ENCODE measurements around the gene RALGAPB. TPM values are rescaled to one million over a fixed set of nuclear protein-coding genes. Genes with fewer than 3 reads are reported as not detected.

The RALGAPB gene
- total and polyA plus RNA-seq, 2 of the 13 experiments (the other 11 are each of a cell fraction or from before 2014, with no cell fraction given) = 17.6 to 30.6 TPM

DNA sequence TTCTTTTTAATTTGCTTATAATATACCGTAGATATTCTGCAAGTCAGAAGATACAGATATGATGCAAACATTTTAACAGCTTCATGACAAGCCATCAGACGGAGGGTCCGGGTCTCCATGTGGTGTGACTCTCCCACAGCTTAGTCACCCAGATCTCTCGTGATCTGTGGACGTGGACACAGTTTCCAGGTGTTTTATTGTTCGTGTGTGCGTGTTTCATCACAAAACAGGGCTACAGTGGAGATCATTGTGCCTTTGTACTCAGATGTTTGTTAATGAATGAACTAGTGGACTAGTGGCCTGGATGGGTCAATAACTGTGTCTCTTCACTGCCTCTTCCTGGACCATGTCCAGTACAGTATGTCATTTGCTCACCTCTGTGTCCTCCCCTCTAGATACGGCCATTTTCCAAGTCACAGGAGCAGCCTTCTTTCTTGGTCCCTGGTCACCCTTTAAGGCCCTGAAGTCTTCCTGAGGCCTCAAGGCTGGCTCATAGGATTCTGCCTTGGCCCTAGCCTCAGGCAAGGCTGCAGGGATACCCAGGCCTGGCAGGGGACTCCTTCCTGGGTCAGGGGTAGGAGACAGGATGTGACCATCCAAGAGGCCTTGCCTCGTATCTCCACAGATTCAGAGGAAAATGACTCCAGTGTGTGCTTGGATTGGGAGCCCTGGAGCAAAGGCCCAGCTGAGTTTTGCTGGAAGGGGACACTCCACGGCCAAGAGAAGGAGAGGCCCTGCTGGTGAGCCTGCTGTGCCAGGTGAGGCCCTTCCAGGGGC is 112.9 kb downstream of the RALGAPB start (continued):
- TF ChIP-seq, protein P1, sequence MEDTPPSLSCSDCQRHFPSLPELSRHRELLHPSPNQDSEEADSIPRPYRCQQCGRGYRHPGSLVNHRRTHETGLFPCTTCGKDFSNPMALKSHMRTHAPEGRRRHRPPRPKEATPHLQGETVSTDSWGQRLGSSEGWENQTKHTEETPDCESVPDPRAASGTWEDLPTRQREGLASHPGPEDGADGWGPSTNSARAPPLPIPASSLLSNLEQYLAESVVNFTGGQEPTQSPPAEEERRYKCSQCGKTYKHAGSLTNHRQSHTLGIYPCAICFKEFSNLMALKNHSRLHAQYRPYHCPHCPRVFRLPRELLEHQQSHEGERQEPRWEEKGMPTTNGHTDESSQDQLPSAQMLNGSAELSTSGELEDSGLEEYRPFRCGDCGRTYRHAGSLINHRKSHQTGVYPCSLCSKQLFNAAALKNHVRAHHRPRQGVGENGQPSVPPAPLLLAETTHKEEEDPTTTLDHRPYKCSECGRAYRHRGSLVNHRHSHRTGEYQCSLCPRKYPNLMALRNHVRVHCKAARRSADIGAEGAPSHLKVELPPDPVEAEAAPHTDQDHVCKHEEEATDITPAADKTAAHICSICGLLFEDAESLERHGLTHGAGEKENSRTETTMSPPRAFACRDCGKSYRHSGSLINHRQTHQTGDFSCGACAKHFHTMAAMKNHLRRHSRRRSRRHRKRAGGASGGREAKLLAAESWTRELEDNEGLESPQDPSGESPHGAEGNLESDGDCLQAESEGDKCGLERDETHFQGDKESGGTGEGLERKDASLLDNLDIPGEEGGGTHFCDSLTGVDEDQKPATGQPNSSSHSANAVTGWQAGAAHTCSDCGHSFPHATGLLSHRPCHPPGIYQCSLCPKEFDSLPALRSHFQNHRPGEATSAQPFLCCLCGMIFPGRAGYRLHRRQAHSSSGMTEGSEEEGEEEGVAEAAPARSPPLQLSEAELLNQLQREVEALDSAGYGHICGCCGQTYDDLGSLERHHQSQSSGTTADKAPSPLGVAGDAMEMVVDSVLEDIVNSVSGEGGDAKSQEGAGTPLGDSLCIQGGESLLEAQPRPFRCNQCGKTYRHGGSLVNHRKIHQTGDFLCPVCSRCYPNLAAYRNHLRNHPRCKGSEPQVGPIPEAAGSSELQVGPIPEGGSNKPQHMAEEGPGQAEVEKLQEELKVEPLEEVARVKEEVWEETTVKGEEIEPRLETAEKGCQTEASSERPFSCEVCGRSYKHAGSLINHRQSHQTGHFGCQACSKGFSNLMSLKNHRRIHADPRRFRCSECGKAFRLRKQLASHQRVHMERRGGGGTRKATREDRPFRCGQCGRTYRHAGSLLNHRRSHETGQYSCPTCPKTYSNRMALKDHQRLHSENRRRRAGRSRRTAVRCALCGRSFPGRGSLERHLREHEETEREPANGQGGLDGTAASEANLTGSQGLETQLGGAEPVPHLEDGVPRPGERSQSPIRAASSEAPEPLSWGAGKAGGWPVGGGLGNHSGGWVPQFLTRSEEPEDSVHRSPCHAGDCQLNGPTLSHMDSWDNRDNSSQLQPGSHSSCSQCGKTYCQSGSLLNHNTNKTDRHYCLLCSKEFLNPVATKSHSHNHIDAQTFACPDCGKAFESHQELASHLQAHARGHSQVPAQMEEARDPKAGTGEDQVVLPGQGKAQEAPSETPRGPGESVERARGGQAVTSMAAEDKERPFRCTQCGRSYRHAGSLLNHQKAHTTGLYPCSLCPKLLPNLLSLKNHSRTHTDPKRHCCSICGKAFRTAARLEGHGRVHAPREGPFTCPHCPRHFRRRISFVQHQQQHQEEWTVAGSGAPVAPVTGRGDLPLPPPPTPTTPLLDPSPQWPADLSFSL (CRISPR knock-in tag; IDR thresholded peaks at IDR 0.05) = peak; percentile 72
- TF ChIP-seq, protein P2, sequence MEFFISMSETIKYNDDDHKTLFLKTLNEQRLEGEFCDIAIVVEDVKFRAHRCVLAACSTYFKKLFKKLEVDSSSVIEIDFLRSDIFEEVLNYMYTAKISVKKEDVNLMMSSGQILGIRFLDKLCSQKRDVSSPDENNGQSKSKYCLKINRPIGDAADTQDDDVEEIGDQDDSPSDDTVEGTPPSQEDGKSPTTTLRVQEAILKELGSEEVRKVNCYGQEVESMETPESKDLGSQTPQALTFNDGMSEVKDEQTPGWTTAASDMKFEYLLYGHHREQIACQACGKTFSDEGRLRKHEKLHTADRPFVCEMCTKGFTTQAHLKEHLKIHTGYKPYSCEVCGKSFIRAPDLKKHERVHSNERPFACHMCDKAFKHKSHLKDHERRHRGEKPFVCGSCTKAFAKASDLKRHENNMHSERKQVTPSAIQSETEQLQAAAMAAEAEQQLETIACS (CRISPR knock-in tag; IDR thresholded peaks at IDR 0.05) = no peak
- TF ChIP-seq ZNF317 (CRISPR knock-in tag; IDR thresholded peaks at IDR 0.05) = peak; percentile 90
- TF ChIP-seq ZNF44 (CRISPR knock-in tag; IDR thresholded peaks at IDR 0.05) = no peak
- no peak for TF ChIP-seq RBM39 (IDR thresholded peaks at IDR 0.05; ENCODE audit: low read depth, low read length, poor library complexity, severe bottlenecking)
- TF ChIP-seq, protein P3, sequence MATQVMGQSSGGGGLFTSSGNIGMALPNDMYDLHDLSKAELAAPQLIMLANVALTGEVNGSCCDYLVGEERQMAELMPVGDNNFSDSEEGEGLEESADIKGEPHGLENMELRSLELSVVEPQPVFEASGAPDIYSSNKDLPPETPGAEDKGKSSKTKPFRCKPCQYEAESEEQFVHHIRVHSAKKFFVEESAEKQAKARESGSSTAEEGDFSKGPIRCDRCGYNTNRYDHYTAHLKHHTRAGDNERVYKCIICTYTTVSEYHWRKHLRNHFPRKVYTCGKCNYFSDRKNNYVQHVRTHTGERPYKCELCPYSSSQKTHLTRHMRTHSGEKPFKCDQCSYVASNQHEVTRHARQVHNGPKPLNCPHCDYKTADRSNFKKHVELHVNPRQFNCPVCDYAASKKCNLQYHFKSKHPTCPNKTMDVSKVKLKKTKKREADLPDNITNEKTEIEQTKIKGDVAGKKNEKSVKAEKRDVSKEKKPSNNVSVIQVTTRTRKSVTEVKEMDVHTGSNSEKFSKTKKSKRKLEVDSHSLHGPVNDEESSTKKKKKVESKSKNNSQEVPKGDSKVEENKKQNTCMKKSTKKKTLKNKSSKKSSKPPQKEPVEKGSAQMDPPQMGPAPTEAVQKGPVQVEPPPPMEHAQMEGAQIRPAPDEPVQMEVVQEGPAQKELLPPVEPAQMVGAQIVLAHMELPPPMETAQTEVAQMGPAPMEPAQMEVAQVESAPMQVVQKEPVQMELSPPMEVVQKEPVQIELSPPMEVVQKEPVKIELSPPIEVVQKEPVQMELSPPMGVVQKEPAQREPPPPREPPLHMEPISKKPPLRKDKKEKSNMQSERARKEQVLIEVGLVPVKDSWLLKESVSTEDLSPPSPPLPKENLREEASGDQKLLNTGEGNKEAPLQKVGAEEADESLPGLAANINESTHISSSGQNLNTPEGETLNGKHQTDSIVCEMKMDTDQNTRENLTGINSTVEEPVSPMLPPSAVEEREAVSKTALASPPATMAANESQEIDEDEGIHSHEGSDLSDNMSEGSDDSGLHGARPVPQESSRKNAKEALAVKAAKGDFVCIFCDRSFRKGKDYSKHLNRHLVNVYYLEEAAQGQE (IDR thresholded peaks at IDR 0.05; ENCODE audit: borderline replicate concordance in 1 of 2, low read depth in 1 of 2, low read length in 2 of 2) = peak in 1 of 2 experiments; percentile 25; a peak in 1 of 4 replicates
- no peak for TF ChIP-seq MEIS2 (CRISPR knock-in tag; IDR thresholded peaks at IDR 0.05)
- peak; percentile 57; the same call in 1 of the 2 replicates for TF ChIP-seq AKAP8 (CRISPR knock-in tag; IDR thresholded peaks at IDR 0.05)
- TF ChIP-seq, protein P4, sequence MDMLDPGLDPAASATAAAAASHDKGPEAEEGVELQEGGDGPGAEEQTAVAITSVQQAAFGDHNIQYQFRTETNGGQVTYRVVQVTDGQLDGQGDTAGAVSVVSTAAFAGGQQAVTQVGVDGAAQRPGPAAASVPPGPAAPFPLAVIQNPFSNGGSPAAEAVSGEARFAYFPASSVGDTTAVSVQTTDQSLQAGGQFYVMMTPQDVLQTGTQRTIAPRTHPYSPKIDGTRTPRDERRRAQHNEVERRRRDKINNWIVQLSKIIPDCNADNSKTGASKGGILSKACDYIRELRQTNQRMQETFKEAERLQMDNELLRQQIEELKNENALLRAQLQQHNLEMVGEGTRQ (IDR thresholded peaks at IDR 0.05; ENCODE audit: low read depth, low read length) = no peak
- TF ChIP-seq, protein P4 (CRISPR knock-in tag; IDR thresholded peaks at IDR 0.05; ENCODE audit: borderline replicate concordance) = no peak; the same call in 1 of the 2 replicates
- TF ChIP-seq, protein P5, sequence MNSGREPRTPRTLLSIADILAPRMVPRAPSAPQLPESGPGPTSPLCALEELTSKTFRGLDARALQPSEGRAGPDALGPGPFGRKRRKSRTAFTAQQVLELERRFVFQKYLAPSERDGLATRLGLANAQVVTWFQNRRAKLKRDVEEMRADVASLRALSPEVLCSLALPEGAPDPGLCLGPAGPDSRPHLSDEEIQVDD (CRISPR knock-in tag; IDR thresholded peaks at IDR 0.05; ENCODE audit: borderline replicate concordance) = no peak
